GM19099 (cell line): Measurements from ENCODE around the gene PLA1A.
A peak's percentile ranks its signal among the peaks of the same experiment; 100 is the strongest.

ENCODE experiments used
- POLR2A ChIP-seq: IDR thresholded peaks from 3 replicates; pipeline ENCODE4 v1.6.1; 2011; ENCODE audit warnings: low read depth; ENCODE audit not compliant: insufficient read length; ENCODE audit errors: extremely low read depth

PLA1A gene

GRCh38 chr3:119569156-119569555, 28.5 kb upstream of the PLA1A start:
- TF ChIP-seq POLR2A: no peak

DNA sequence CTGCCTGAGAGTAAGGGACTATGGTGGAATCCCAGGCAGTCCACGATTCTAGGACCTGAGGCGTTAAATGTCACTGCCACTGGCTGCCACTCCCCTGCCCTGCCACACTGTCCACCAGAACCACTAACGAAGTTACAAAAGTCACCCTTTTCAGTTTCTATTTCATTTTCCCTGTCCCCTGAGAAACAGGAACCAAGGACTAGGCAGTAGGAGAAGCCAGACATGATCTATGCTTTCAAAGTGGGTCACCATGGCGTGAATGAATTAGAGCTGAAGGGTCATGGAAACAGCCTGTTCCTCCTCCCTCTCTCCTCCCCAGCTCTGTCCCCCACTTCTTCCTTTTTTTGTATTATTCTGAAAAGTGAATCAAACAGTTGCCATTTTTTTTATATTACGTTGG, 27.5 kb upstream of the PLA1A start:
- TF ChIP-seq POLR2A: no peak

- no peak for TF ChIP-seq POLR2A
Observed at GRCh38 chr3:119571230-119571629, 26.5 kb upstream of the PLA1A start.

- TF ChIP-seq POLR2A: no peak
Observed at GRCh38 chr3:119571688-119572087, 26.0 kb upstream of the PLA1A start.

DNA sequence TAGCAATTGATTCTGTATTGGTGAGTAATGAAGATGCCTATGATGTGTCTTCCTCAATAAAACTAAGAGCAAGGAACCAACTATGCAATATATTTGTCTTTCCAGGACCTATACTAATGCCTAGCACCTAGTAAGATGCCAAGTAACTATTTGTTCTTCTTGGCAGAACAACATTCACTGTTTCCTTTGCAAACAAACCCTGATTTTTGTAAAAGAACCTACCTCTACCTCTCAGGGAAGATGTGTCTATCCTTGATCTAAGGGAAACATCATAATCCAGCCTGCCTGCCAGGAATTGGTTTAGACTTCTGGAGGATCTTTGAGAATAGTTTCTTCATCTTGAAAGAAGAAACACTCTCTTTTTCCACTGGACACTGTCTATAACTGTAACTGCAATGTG, 22.2 kb upstream of the PLA1A start:
- no peak for TF ChIP-seq POLR2A

DNA sequence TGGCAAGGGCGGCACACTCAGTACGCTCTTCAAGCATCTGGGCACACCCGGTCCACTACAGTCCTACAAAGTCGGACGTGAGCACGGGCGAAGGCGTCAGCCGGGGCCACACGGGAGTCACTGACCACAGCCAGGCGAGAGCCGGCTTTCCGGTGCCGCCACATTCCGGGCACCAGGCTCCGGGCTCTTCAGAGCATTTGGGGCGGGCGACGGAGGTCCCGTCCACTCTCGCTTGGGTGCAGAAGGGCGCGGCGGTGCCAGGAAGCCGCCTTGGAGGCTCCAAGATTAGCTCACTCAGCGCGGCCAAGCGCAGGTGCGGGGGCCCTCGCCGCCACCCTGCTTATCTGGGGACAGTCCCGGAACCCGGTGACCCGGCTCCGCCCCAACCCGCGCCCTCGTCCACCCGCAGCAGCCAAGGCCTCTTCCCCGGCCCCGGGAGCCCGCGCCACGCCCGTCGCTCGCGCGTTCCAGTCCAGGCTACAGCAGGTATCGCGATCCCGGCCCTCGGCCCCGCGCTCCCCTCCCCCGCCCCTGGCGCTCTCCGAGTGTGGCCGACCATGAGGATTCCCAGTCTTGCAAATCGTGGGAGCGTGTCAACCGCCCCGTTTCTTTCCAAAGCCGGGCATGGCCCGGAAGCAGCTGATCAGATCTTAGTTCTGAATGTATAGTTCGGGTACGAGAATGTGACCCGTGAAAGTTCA, 18.2 kb upstream of the PLA1A start, which contains the start of gene ADPRH:
Gene ADPRH (plus strand): TSS at position 127 of the 701 bp plus-strand sequence. CDS start 2,678 bp downstream, outside the sequence.
- TF ChIP-seq POLR2A: peak; percentile 76

DNA sequence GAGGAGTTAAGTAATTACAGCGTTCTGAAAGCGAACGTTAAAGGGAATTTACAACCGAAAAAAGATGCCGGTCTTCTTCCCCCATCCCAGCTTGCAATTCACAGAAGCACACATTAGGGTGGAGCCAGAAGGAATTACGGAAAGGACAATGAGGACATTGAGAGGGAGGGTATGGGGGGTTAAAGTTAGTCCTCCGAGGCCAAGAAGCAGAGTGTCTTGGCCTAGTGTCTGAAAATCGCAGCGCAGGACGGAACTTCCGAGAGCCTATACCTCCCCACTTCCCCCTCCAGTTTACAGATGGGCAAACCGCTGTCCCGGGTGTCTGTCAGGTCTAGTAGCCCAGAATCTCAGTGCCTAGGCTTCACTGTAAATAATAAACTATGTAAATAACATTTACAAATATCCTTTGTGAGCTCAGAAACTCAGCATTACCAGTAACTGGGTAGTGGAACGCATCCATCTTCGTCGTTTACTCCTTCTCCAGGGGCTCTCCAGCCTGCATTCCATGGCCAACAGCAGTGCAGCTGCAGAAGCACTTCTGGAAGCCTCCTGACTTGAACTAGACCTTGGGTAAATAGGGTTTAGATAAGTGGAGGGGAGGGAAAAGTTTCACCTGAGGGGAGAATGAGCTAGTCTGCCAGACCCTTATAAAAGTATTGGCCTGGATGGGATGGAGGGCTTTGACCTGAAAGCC, 17.5 kb upstream of the PLA1A start:
- TF ChIP-seq POLR2A: peak; percentile 76

- TF ChIP-seq POLR2A: no peak
Observed at GRCh38 chr3:119582178-119582577, 15.5 kb upstream of the PLA1A start.

DNA sequence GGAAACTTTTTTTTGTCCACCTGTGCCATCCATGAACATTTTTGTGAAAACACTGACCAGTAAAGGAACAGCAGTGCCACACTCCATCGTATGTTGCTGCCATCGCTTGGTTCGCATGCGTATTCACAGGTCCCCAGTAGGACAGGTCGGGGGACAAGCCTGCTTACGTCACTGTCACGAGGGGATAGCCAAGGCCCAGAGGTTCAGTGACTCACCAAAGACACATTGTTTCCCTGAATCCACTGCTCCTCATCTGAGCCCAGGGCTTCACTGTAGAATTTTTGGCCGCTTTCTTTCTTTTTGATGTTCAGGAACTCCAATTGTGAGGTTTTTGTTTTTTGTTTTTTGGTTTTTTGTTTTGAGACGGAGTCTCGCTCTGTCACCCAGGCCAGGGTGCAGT, 12.5 kb upstream of the PLA1A start:
- TF ChIP-seq POLR2A: no peak

GRCh38 chr3:119585856-119586570, 11.7 kb upstream of the PLA1A start:
- TF ChIP-seq POLR2A: no peak

DNA sequence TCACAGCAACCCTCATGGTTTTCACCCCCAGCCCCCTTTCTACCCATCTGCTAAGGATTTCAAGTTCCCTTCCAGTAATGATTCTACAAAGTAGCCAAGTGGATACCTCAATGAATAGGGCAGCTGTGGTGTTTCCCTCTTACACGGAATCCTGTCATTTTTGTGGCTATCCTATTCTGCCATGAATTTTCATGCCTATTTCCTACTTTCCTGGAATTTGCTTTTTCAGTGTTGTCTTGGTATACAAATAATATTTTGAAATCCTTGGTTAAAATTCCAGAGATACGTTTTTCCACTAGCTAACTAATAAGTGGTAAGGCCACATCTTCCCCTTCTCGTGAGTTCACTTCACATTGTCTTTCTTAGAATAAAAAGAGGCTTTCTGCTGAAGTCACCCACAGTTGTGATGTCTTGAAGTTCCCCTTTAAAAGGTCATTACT, 10.9 kb upstream of the PLA1A start:
- TF ChIP-seq POLR2A: no peak

- TF ChIP-seq POLR2A: no peak
Observed at GRCh38 chr3:119588112-119588511, 9.6 kb upstream of the PLA1A start.

DNA sequence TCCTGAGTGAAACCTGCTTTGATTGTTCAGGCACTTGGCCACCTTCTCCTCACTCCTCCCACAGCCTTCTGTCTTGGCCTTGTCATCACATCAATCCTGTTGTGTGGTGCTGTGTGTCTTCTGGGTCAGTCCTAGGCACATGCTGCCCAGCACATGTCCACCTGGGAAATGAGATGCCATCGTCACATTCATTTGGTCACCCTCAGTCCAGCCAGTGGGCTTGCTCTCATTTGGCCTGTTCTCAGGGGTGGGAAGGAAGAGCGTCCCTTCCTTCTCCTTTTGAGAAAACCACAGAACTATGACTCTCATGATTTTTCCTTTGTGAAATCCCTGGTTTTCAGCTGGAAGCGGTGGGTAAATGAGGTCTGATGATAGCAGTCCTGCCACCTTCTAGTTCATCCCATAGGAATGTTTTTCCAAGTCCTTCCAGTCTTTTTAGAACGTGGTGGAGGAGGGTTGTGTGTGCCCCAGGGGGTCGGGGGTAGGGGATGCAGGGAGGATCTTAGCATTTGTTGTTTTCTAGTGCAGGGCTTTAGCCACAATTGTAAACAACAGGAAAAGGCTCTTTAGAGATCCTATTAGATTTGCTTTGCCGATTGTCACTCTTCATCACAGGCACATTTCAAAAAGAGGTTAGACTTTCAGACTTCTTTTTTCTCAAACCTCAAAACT, 8.4 kb upstream of the PLA1A start:
- TF ChIP-seq POLR2A: no peak

DNA sequence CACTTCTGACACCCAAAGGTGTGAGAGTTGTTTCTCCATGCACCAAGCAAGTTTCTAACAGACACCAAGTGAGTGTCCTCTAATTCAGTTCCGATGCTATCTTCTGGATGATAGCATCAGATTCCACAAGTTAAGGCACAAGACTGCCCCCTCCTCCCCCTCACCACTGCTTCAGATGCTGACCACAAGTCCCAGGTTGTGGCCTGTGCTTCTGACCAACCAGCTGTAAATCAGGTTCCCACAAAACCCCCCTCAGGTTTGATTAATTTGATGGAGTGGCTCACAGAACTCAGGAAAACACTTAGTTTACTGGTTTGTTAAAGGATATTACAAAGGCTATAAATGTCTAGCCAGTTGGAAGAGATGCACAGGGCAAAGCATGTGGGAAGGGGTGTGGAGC, 7.0 kb upstream of the PLA1A start:
- no peak for TF ChIP-seq POLR2A

DNA sequence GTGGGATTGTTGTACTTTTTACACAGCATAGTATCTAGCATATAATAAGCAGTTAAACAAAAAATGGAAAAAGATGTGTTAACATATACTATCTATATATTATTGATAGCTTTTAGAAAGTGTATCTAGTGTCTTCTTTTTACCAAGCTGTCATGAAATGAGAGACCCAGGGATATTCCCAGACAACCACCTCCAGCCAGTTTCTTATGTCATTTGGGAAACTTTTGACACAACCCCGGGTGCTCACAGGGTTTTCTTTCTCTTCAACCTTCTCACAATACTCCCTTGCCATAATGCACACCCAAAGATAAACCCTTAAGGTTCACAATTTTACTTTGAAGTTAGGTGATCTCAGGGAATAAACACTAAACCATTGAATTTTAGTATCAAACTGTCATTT, 4.8 kb upstream of the PLA1A start:
- TF ChIP-seq POLR2A: no peak

DNA sequence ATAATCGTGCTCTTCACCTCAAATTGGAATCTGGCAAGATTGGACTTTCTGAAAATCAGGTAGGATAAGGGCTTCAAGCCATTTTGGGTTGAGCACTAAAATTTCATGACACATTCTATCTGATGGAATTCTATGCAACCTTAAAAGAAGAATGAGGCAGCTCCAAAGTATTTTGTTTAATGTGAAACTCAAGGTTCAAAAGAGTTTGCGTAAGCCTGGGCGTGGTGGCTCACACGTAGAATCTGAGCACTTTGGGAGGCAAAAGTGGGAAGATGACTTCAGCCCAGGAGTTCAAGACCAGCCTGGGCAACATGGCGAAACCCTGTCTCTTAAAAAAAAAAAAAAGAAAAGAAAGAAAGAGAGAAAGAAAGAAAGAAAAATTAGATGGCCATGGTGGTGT, 3.6 kb upstream of the PLA1A start:
- no peak for TF ChIP-seq POLR2A
